ENCODE measurements around the gene CBY2. TPM values are rescaled to one million over a fixed set of nuclear protein-coding genes. Genes with fewer than 3 reads are reported as not detected.

CBY2 gene
- total and polyA plus RNA-seq, 2 experiments from 2014 or later: 0.15 to 0.42 TPM

- TF ChIP-seq REST (IDR thresholded peaks at IDR 0.05; ENCODE audit: unreplicated experiment) (no peak), EZH2phosphoT487 (IDR thresholded peaks at IDR 0.05; ENCODE audit: unreplicated experiment) (no peak)
These were observed 12.1 kb downstream of the CBY2 start (continued) for GRCh38 chr13:45714170-45714569.

- Histone ChIP-seq H3K27me3 (ENCODE audit: insufficient read depth) (no peaks in the 10 kb centered on the region), H4K20me1 (replicated peaks; ENCODE audit: insufficient read depth) (no peaks in the 10 kb centered on the region), H3F3A (replicated peaks; ENCODE audit: low read depth) (no peaks in the 10 kb centered on the region), H3K4me1 (ENCODE audit: insufficient read depth) (no peaks in the 10 kb centered on the region), H3K4me3 (no peak overlapping the region), H2AFZ (no peak overlapping the region), H3K27ac (ENCODE audit: low read depth) (no peak overlapping the region), H3K4me2 (no peak overlapping the region), H3K9me2 (ENCODE audit: insufficient read depth) (peaks cover 6% of the 10 kb centered on the region; the same call in 1 of the 2 replicates), H3K36me3 (ENCODE audit: insufficient read depth) (no peaks in the 10 kb centered on the region), H3K79me2 (replicated peaks; ENCODE audit: insufficient read depth) (no peaks in the 10 kb centered on the region)
- Mint-ChIP-seq H3K27ac (no peak overlapping the region), H3K36me3 (ENCODE audit: low read depth) (no peaks in the 10 kb centered on the region), H3K4me3 (no peak overlapping the region), H3K9me3 (no peaks in the 10 kb centered on the region; the same call in 2 of the 3 replicates), H3K27me3 (ENCODE audit: insufficient read depth, low read depth, poor library complexity) (no peaks in the 10 kb centered on the region), H3K4me1 (0 out of 3 replicates have a peak, but pooled peaks cover 6% of the 10 kb centered on the region)
- no peak for TF ChIP-seq CREB1 (CRISPR knock-in tag; IDR thresholded peaks at IDR 0.05; ENCODE audit: low read depth)
- no peak for DNase-seq (ENCODE audit: low spot score)
- ATAC-seq: no peak
These were observed 13.2 kb downstream of the CBY2 start for GRCh38 chr13:45715351-45715750.

- H3K27me3 Mint-ChIP-seq (ENCODE audit: insufficient read depth, low read depth, poor library complexity): no peaks in the 10 kb centered on the region
- no peak for ATAC-seq
- H3K27ac ChIP-seq (ENCODE audit: low read depth): no peak overlapping the region
- H3K4me3 Mint-ChIP-seq: no peak overlapping the region
- DNase-seq (ENCODE audit: low spot score): no peak
- no peaks in the 10 kb centered on the region; the same call in 2 of the 3 replicates for H3K9me3 Mint-ChIP-seq
- no peaks in the 10 kb centered on the region for H3K4me1 ChIP-seq (ENCODE audit: insufficient read depth)
- no peaks in the 10 kb centered on the region for H3K79me2 ChIP-seq (replicated peaks; ENCODE audit: insufficient read depth)
- no peaks in the 10 kb centered on the region for H3K9me2 ChIP-seq (ENCODE audit: insufficient read depth)
- H3K36me3 ChIP-seq (ENCODE audit: insufficient read depth): no peaks in the 10 kb centered on the region
- H2AFZ ChIP-seq: no peak overlapping the region
- 0 out of 3 replicates have a peak, but pooled peaks cover 6% of the 10 kb centered on the region for H3K4me1 Mint-ChIP-seq
- no peaks in the 10 kb centered on the region for H3K27me3 ChIP-seq (ENCODE audit: insufficient read depth)
- H3F3A ChIP-seq (replicated peaks; ENCODE audit: low read depth): no peaks in the 10 kb centered on the region
- H3K4me2 ChIP-seq: no peak overlapping the region
- no peak overlapping the region for H3K4me3 ChIP-seq
- H4K20me1 ChIP-seq (replicated peaks; ENCODE audit: insufficient read depth): no peaks in the 10 kb centered on the region
- no peaks in the 10 kb centered on the region for H3K36me3 Mint-ChIP-seq (ENCODE audit: low read depth)
- H3K27ac Mint-ChIP-seq: no peak overlapping the region
- TF ChIP-seq STAT1 (IDR thresholded peaks at IDR 0.05; ENCODE audit: unreplicated experiment): no peak
- TF ChIP-seq ZNF114 (CRISPR knock-in tag; IDR thresholded peaks at IDR 0.05): no peak
- TF ChIP-seq POLR2AphosphoS5 (IDR thresholded peaks at IDR 0.05; ENCODE audit: low read depth): no peak
- no peak for TF ChIP-seq JUNB (IDR thresholded peaks at IDR 0.05; ENCODE audit: unreplicated experiment)
- TF ChIP-seq ETS1 (IDR thresholded peaks at IDR 0.05): no peak
- no peak for TF ChIP-seq EZH2 (IDR thresholded peaks at IDR 0.05; ENCODE audit: low read depth, unreplicated experiment)
- no peak for TF ChIP-seq ZNF331 (CRISPR knock-in tag; IDR thresholded peaks at IDR 0.05; ENCODE audit: low read depth)
- no peak for TF ChIP-seq CREB1 (CRISPR knock-in tag; IDR thresholded peaks at IDR 0.05; ENCODE audit: low read depth)
- TF ChIP-seq REST (IDR thresholded peaks at IDR 0.05; ENCODE audit: unreplicated experiment): no peak
- TF ChIP-seq EZH2phosphoT487 (IDR thresholded peaks at IDR 0.05; ENCODE audit: unreplicated experiment): no peak
- no peak for TF ChIP-seq NANOG (IDR thresholded peaks at IDR 0.05; ENCODE audit: borderline replicate concordance)
- TF ChIP-seq CTCF (conservative IDR thresholded peaks at IDR 0.05; ENCODE audit: low read depth in 2 of 2): no peak
These were observed 15.2 kb downstream of the CBY2 start for GRCh38 chr13:45717349-45717748.
